Peyer's patch (tissue), 4 donors: Measurements from ENCODE around the gene SMLR1. TPM values are rescaled to one million over a fixed set of nuclear protein-coding genes. Genes with fewer than 3 reads are reported as not detected.

Source experiments
- DNase-seq, 3 donors: peaks; one replicate each; pipeline ENCODE4 v3.0.0-alpha.2; 2017 to 2019
- H3K27ac ChIP-seq, 4 donors: fragments of 200-600 bp; sonication (generic); one replicate each; pipeline ENCODE4 v1.5.1; 2016 to 2019
- H3K27me3 ChIP-seq, 2 donors: fragments of 200-600 bp; sonication (generic); one replicate each; pipeline ENCODE4 v1.5.1; 2019
- H3K36me3 ChIP-seq, 3 donors: fragments of 200-600 bp; sonication (generic); one replicate each; pipeline ENCODE4 v1.5.1; 2016 to 2019
- H3K4me1 ChIP-seq, 4 donors: fragments of 200-600 bp; sonication (generic); one replicate each; pipeline ENCODE4 v1.5.1; 2016 to 2019
- H3K4me3 ChIP-seq, 4 donors: fragments of 200-600 bp; sonication (generic); 1 replicate in 3 of 4; 2 replicates in 1 of 4; pipeline ENCODE4 v1.5.1; 2016 to 2019; ENCODE audit warnings: mild to moderate bottlenecking in 1 of 4
- H3K9me3 ChIP-seq, 4 donors: fragments of 200-600 bp; sonication (generic); one replicate each; pipeline ENCODE4 v1.5.1; 2016 to 2019; ENCODE audit warnings: mild to moderate bottlenecking in 1 of 4
- POLR2A ChIP-seq, 2 donors: fragments of 450-650 bp; IDR thresholded peaks; one replicate each; pipeline ENCODE4 v1.5.1; 2017; ENCODE audit warnings: antibody characterized with exemption in 2 of 2, mild to moderate bottlenecking in 2 of 2, moderate library complexity in 2 of 2
- total RNA-seq, 4 donors: library from RNA; depleted of rRNA; stranded (reverse); fragments of >200 nt; gene quantifications; one replicate each; pipeline ENCODE4 v1.1.0, GENCODE V29; 2016
- TF ChIP-seq, protein P1 (sequence below), 6 experiments: fragments of 450-650 bp in 4 of 6; fragments of 200-600 bp in 2 of 6; sonication (generic) in 1 of 6; IDR thresholded peaks; one replicate each; pipeline ENCODE4 v1.5.1; 2017 to 2019; ENCODE audit warnings: antibody characterized with exemption in 6 of 6, mild to moderate bottlenecking in 3 of 6, moderate library complexity in 1 of 6

SMLR1 gene
- total RNA-seq, 4 donors from 2014 or later: 7.1 to 24.8 (median 15.6) TPM; not detected in 1

DNA sequence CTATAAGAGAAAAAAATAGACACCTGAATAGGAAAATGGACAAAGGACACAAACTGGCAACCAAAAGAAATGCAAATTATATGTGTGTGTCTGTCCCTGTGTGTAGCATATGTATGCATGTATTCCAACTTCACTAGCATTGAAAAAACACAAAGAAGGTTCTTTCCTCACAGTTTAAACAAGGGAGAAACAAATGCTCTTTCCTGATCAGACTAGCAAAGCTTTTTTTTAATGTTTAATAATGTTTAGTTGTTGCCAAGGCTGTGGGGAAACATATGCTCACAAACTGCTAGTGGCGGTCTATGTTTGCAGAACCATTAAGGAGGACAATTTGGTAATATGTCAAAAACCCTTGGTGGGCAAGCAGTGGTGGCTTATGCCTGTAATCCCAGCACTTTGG is 22.4 kb downstream of the SMLR1 start:
- Histone ChIP-seq H3K4me1 (no peaks in the 10 kb centered on the region), H3K9me3 (no peaks in the 10 kb centered on the region), H3K36me3 (no peaks in the 10 kb centered on the region), H3K27ac (no peak overlapping the region), H3K4me3 (no peak overlapping the region), H3K27me3 (no peaks in the 10 kb centered on the region)
- TF ChIP-seq, protein P1, sequence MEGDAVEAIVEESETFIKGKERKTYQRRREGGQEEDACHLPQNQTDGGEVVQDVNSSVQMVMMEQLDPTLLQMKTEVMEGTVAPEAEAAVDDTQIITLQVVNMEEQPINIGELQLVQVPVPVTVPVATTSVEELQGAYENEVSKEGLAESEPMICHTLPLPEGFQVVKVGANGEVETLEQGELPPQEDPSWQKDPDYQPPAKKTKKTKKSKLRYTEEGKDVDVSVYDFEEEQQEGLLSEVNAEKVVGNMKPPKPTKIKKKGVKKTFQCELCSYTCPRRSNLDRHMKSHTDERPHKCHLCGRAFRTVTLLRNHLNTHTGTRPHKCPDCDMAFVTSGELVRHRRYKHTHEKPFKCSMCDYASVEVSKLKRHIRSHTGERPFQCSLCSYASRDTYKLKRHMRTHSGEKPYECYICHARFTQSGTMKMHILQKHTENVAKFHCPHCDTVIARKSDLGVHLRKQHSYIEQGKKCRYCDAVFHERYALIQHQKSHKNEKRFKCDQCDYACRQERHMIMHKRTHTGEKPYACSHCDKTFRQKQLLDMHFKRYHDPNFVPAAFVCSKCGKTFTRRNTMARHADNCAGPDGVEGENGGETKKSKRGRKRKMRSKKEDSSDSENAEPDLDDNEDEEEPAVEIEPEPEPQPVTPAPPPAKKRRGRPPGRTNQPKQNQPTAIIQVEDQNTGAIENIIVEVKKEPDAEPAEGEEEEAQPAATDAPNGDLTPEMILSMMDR (IDR thresholded peaks at IDR 0.05): no peak
- no peak for TF ChIP-seq POLR2A (IDR thresholded peaks at IDR 0.05)
- no peak for DNase-seq

DNA sequence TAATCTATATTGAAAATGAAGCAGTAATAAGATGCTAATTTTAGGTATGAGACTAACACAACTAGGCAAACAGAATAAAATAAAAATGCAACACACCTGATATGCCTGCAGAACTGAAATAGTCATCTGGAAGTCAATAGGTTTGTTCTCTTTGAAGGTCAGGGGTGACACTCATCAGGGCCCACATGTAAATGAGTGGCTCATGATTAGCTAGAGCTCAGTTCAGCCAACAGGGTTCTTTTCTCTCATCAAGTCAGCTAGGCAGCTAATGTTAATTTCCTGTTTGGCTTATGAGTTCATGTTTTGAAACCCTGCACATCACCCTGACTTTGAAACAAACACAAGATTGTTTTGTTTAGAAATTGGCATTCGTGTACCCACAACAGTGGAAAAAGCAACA is 23.8 kb downstream of the SMLR1 start:
- TF ChIP-seq, protein P1 (IDR thresholded peaks at IDR 0.05): no peak
- TF ChIP-seq POLR2A (IDR thresholded peaks at IDR 0.05): no peak
- H3K9me3 ChIP-seq: no peaks in the 10 kb centered on the region
- DNase-seq: no peak
- no peak overlapping the region for H3K27ac ChIP-seq
- H3K4me3 ChIP-seq: no peak overlapping the region
- H3K27me3 ChIP-seq: no peaks in the 10 kb centered on the region
- H3K4me1 ChIP-seq: no peaks in the 10 kb centered on the region
- H3K36me3 ChIP-seq: no peaks in the 10 kb centered on the region

DNA sequence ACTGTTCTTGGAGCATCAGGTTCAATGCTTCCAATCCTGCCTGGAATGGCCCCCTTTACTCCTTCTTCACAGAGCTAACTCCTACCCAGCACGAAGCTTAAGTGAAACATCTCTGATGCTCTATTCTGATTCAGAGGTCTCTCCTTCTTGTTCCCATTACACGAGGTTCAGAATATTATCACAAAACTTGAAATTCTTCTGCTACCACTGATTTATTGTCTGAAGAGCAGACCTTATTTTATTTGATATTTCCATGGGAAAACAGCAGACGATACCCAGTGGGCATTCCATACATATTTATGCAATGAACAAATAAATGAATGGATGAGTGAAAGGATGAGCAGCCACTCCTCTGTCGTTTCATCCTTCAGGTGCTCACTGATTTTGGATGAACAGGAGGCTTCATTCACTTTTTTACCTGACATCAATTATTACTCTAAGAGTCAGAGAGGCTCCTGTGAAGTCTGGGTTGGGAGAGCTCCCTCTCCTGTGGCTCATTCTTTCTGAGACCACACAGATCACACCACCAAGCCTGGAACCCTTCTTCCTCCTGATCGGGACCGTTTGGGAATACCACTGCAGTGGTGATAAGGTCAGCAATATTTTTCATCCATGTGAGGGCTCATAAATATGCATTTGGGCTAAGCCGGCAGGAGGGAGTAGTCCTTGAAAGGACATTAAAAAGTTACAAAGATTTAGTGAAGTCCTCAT is 25.8 kb downstream of the SMLR1 start:
- H3K36me3 ChIP-seq: peaks cover 0 to 3% (median 0%) of the 10 kb centered on the region in 3 donors
- TF ChIP-seq POLR2A (IDR thresholded peaks at IDR 0.05): no peak
- DNase-seq: no peak
- no peaks in the 10 kb centered on the region for H3K27me3 ChIP-seq
- H3K4me1 ChIP-seq: no peaks in the 10 kb centered on the region
- H3K4me3 ChIP-seq: no peak overlapping the region
- no peaks in the 10 kb centered on the region for H3K9me3 ChIP-seq
- no peak overlapping the region for H3K27ac ChIP-seq

DNA sequence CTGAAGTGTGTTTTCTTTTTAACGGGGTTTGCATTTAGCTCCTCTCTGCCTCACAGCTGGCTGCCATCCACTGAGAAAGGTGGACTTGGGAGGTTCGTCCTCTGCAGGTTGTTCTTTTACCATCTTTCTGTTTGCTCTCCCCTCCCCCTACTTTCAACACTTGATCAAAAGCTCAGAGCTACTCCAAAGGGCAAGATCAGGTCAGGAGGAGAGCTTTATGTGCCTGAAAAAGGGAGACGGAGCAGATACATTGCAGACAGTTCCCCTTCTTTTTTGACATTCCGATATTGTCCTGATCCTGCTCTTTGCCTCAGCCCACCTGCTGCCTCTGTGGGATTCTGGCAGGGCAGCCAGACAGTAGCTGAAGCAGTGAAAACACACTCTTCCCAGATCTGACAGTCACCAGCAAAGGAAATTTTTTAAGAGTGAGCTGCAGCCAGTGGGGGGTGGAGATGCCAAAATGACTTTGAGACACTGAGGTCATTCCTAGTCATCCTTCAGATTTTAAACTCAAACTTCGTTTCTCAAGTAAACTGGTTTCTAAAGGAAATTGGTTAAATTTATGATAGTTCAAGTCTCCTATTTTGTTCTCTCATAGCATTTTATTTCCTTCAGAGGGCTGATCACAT is 26.5 kb downstream of the SMLR1 start:
- Histone ChIP-seq H3K4me3 (no peak overlapping the region), H3K4me1 (no peaks in the 10 kb centered on the region), H3K36me3 (peaks cover 0 to 9% (median 0%) of the 10 kb centered on the region in 3 donors), H3K27me3 (no peaks in the 10 kb centered on the region), H3K9me3 (no peaks in the 10 kb centered on the region), H3K27ac (no peak overlapping the region)
- DNase-seq: no peak
- TF ChIP-seq POLR2A (IDR thresholded peaks at IDR 0.05): no peak
- TF ChIP-seq, protein P1 (IDR thresholded peaks at IDR 0.05): no peak

DNA sequence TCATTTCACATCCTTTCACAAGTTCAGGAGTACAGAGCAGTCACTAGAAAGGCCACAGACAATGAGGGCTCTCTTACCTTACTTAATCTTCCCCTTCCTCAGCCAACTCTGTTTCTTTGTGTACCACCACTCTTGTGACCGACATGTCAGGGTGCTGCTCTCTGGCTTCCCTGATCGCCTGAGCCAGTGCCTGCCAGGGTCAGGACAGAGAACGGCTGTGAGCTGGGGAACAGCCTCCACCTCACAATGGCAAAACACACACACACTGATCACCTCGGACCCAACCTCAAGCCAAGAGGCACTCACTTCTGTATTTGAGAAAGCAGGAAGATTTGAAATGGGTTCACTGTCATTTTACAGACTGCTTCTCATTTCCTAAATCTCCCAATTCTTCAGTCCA is 30.8 kb downstream of the SMLR1 start:
- no peak for TF ChIP-seq POLR2A (IDR thresholded peaks at IDR 0.05)
- TF ChIP-seq, protein P1 (IDR thresholded peaks at IDR 0.05): no peak
- H3K36me3 ChIP-seq: peaks cover 0 to 16% (median 0%) of the 10 kb centered on the region in 3 donors
- no peaks in the 10 kb centered on the region for H3K27me3 ChIP-seq
- no peak for DNase-seq
- no peaks in the 10 kb centered on the region for H3K4me1 ChIP-seq
- H3K4me3 ChIP-seq: no peak overlapping the region
- H3K9me3 ChIP-seq: no peaks in the 10 kb centered on the region
- H3K27ac ChIP-seq: no peak overlapping the region

DNA sequence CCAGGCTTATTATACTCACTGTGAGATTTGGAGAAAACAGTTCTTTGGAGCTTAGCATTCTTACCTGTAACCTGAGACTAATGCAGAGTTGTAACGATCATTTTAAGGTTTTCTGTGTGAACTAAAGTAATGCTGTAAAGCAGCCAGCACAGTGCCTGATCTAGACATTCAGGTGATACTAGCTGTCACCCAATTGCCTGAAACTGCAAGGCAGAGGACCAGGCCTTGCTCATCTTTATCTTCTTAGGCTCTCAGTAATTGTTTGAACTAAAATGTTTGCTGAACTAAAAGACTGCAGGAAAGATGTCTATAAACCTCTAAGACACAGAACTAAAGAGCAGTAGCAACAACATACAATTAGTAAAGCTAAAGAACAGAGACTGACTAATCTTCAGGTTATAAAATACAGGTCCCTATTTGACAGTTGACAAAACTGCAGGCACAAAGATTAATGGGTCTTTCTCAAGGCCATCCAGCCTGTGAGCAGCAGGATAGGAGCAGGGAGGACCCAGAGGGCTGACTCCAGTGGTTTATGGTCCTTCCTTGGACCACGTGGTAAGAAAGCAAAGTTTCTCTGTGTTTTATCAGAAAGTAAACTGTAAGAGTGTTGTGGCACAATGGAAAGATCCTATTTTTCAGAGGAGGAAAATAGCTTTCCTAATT is 31.4 kb downstream of the SMLR1 start:
- H3K27ac ChIP-seq: no peak overlapping the region

More for the DNA sequence above, 31.4 kb downstream of the SMLR1 start:
- Histone ChIP-seq H3K27me3 (no peaks in the 10 kb centered on the region), H3K9me3 (no peaks in the 10 kb centered on the region), H3K36me3 (peaks cover 0 to 22% (median 0%) of the 10 kb centered on the region in 3 donors), H3K4me3 (no peak overlapping the region), H3K4me1 (no peaks in the 10 kb centered on the region)
- DNase-seq: no peak
- no peak for TF ChIP-seq POLR2A (IDR thresholded peaks at IDR 0.05)
- TF ChIP-seq, protein P1 (IDR thresholded peaks at IDR 0.05): no peak
